B cell (primary cell): ENCODE measurements around the gene LNPK.

Experiments used
- EZH2 ChIP-seq: IDR thresholded peaks from 2 replicates; pipeline ENCODE4 v1.6.1; 2012; ENCODE audit warnings: borderline replicate concordance, low read depth, mild to moderate bottlenecking, moderate library complexity, low read length; ENCODE audit not compliant: insufficient read depth, poor library complexity, severe bottlenecking
- TF ChIP-seq, protein P1 (sequence below): fragments of 200-600 bp; IDR thresholded peaks from one replicate; pipeline ENCODE4 v1.8.0; 2022; ENCODE audit warnings: antibody characterized with exemption, mild to moderate bottlenecking

- TF ChIP-seq EZH2, result no peak
- TF ChIP-seq, protein P1, sequence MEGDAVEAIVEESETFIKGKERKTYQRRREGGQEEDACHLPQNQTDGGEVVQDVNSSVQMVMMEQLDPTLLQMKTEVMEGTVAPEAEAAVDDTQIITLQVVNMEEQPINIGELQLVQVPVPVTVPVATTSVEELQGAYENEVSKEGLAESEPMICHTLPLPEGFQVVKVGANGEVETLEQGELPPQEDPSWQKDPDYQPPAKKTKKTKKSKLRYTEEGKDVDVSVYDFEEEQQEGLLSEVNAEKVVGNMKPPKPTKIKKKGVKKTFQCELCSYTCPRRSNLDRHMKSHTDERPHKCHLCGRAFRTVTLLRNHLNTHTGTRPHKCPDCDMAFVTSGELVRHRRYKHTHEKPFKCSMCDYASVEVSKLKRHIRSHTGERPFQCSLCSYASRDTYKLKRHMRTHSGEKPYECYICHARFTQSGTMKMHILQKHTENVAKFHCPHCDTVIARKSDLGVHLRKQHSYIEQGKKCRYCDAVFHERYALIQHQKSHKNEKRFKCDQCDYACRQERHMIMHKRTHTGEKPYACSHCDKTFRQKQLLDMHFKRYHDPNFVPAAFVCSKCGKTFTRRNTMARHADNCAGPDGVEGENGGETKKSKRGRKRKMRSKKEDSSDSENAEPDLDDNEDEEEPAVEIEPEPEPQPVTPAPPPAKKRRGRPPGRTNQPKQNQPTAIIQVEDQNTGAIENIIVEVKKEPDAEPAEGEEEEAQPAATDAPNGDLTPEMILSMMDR, result no peak
These were observed 25.7 kb upstream of the LNPK start for GRCh38 chr2:176027806-176028205.
